HepG2 (cell line): ENCODE data around the gene MFRP. TPM values are rescaled to one million over a fixed set of nuclear protein-coding genes. Genes with fewer than 3 reads are reported as not detected.
A peak's percentile ranks its signal among the peaks of the same experiment; 100 is the strongest.

Experiments used
- CREBL2 ChIP-seq: sonication (generic); formaldehyde crosslinking; IDR thresholded peaks from 2 replicates; pipeline ENCODE4 v1.8.1; 2023; ENCODE audit warnings: missing genetic modification reagents, mild to moderate bottlenecking, borderline replicate concordance
- HHEX ChIP-seq: IDR thresholded peaks from 2 replicates; pipeline ENCODE4 v1.6.1; 2016; ENCODE audit warnings: control low read depth
- HIVEP1 ChIP-seq: sonication (generic); formaldehyde crosslinking; IDR thresholded peaks from 2 replicates; pipeline ENCODE4 v1.4.0; 2020; ENCODE audit warnings: mild to moderate bottlenecking, missing genetic modification reagents
- HNF4G ChIP-seq, 2 experiments: sonication (generic) in 1 of 2; formaldehyde crosslinking in 1 of 2; IDR thresholded peaks; 2 replicates each; pipeline versions ENCODE4 v1.4.0 to v1.6.1; 2011 to 2020; ENCODE audit warnings: borderline replicate concordance in 2 of 2, low read depth in 2 of 2, mild to moderate bottlenecking in 2 of 2, low read length in 1 of 2, missing genetic modification reagents in 1 of 2, moderate library complexity in 1 of 2
- IKZF4 ChIP-seq: sonication (generic); formaldehyde crosslinking; IDR thresholded peaks from 2 replicates; pipeline ENCODE4 v1.5.1; 2020; ENCODE audit warnings: borderline replicate concordance, mild to moderate bottlenecking, low read depth, missing genetic modification reagents; ENCODE audit errors: not compliant biosample characterization
- KAT2B ChIP-seq: fragments of 150-350 bp; IDR thresholded peaks from 2 replicates; pipeline ENCODE4 v1.6.1; 2014; ENCODE audit warnings: low read depth, low read length, borderline replicate concordance
- KDM2A ChIP-seq: sonication (generic); formaldehyde crosslinking; IDR thresholded peaks from 2 replicates; pipeline ENCODE4 v1.4.0; 2020; ENCODE audit warnings: low read depth, missing genetic modification reagents, borderline replicate concordance
- MAFG ChIP-seq: sonication (generic); formaldehyde crosslinking; IDR thresholded peaks from 2 replicates; pipeline ENCODE4 v1.5.1; 2020; ENCODE audit warnings: mild to moderate bottlenecking, missing genetic modification reagents
- MYNN ChIP-seq: sonication (generic); formaldehyde crosslinking; IDR thresholded peaks from 2 replicates; pipeline ENCODE4 v1.4.0; 2020; ENCODE audit warnings: mild to moderate bottlenecking, low read depth, missing genetic modification reagents
- NFATC3 ChIP-seq: sonication (generic); formaldehyde crosslinking; IDR thresholded peaks from 2 replicates; pipeline ENCODE4 v1.5.1; 2020; ENCODE audit warnings: mild to moderate bottlenecking, missing genetic modification reagents
- NFE2L2 ChIP-seq: fragments of 150-350 bp; IDR thresholded peaks from 2 replicates; pipeline ENCODE4 v1.6.1; 2014; ENCODE audit warnings: low read length
- NPAS2 ChIP-seq: sonication (generic); formaldehyde crosslinking; IDR thresholded peaks from 2 replicates; pipeline ENCODE4 v1.8.0; 2022; ENCODE audit warnings: mild to moderate bottlenecking, missing genetic modification reagents, borderline replicate concordance
- ZBTB40 ChIP-seq, 2 experiments: fragments of 450-650 bp in 1 of 2; sonication (generic) in 1 of 2; formaldehyde crosslinking in 1 of 2; IDR thresholded peaks; 2 replicates each; pipeline versions ENCODE4 v1.6.1 to v1.8.0; 2016 to 2022; ENCODE audit warnings: antibody characterized with exemption in 1 of 2, mild to moderate bottlenecking in 1 of 2, missing genetic modification reagents in 1 of 2
- ZNF33A ChIP-seq: sonication (generic); formaldehyde crosslinking; IDR thresholded peaks from 2 replicates; pipeline ENCODE4 v1.5.1; 2020; ENCODE audit warnings: missing genetic modification reagents, mild to moderate bottlenecking, moderate library complexity, borderline replicate concordance
- ZNF512B ChIP-seq: sonication (generic); formaldehyde crosslinking; IDR thresholded peaks from 2 replicates; pipeline ENCODE4 v1.5.1; 2020; ENCODE audit warnings: missing genetic modification reagents, mild to moderate bottlenecking, borderline replicate concordance
- ZNF615 ChIP-seq: sonication (generic); formaldehyde crosslinking; IDR thresholded peaks from 2 replicates; pipeline ENCODE4 v1.5.0; 2020; ENCODE audit warnings: mild to moderate bottlenecking, missing genetic modification reagents, borderline replicate concordance
- ZNF879 ChIP-seq: sonication (generic); formaldehyde crosslinking; IDR thresholded peaks from 2 replicates; pipeline ENCODE4 v1.8.1; 2023; ENCODE audit warnings: missing genetic modification reagents
- polyA plus RNA-seq, 8 experiments: library from polyadenylated mRNA; depleted of rRNA in 3 of 8; stranded (reverse) in 7 of 8; unstranded in 1 of 8; fragments of >200 nt; fragmentation: Illumina TruSeq in 4 of 8; extraction: Trizol in 4 of 8; gene quantifications; 2 replicates each; pipeline versions ENCODE4 v1.2.1 to v1.2.3, GENCODE V29; 2011 to 2016; ENCODE audit warnings: low read depth in 4 of 8, missing spikeins in 1 of 8, mixed read lengths in 1 of 8; ENCODE audit not compliant: insufficient read depth in 1 of 8
- total RNA-seq, 5 experiments: library from RNA; depleted of rRNA; stranded (reverse); fragments of >200 nt; fragmentation: Illumina TruSeq; extraction: Trizol; gene quantifications; 2 replicates each; pipeline ENCODE4 v1.2.3, GENCODE V29; 2016; ENCODE audit warnings: low read depth in 1 of 5

Gene MFRP
- total and polyA plus RNA-seq, 2 of the 13 experiments (the other 11 are each of a cell fraction or from before 2014, with no cell fraction given): not detected

- TF ChIP-seq ZBTB40 (IDR thresholded peaks at IDR 0.05) (no peak), ZBTB40 (CRISPR knock-in tag; IDR thresholded peaks at IDR 0.05) (no peak), HHEX (CRISPR knock-in tag) (no peak), NFE2L2 (no peak), ZNF615 (CRISPR knock-in tag) (no peak), NPAS2 (no peak), KAT2B (no peak), ZNF879 (CRISPR knock-in tag) (no peak), HIVEP1 (CRISPR knock-in tag) (peak; percentile 67; the same call in 1 of the 2 replicates), NFATC3 (no peak), IKZF4 (no peak), ZNF512B (CRISPR knock-in tag) (no peak), HNF4G (IDR thresholded peaks at IDR 0.05; ENCODE audit: borderline replicate concordance, low read depth, low read length) (0 out of 2 replicates have a peak, but pooled peaks have one; percentile 4), HNF4G (CRISPR knock-in tag; IDR thresholded peaks at IDR 0.05; ENCODE audit: borderline replicate concordance, low read depth) (no peak), MAFG (CRISPR knock-in tag) (no peak), CREBL2 (CRISPR knock-in tag) (no peak), MYNN (no peak), ZNF33A (no peak), KDM2A (CRISPR knock-in tag) (peak; percentile 75)
Measured at GRCh38 chr11:119376197-119376847, 29.8 kb upstream of the MFRP start (continued).
